ENCODE measurements around the gene ZC3H4.
"Not testable (repeated sequence)": the region's sequence is repeated elsewhere in the genome, so short reads cannot be mapped to it uniquely, and the experiment has no call there.

Gene ZC3H4

GRCh38 chr19:47106821-47107201, 6.8 kb downstream of the ZC3H4 start:
- H3K36me3 ChIP-seq (ENCODE audit: control insufficient read depth in 2 of 2, insufficient read depth in 2 of 2, low read length in 2 of 2), result no peaks in the 10 kb centered on the region
- peak overlapping the region in 1 of 2 donors; percentile 14 for H3K4me3 ChIP-seq (ENCODE audit: low read length in 2 of 2)
- no peaks in the 10 kb centered on the region for H3K27me3 ChIP-seq (ENCODE audit: control insufficient read depth in 1 of 2, insufficient read depth in 2 of 2, low read length in 2 of 2)
- peaks cover 50% of the 10 kb centered on the region for H3K4me1 ChIP-seq (ENCODE audit: control insufficient read depth, insufficient read depth, low read length)
- H3K9ac ChIP-seq (ENCODE audit: low read length in 2 of 2), result peak overlapping the region; percentile 43 to 52
- peak overlapping the region; percentile 83 for H3K27ac ChIP-seq (ENCODE audit: low read length)
- H3K9me3 ChIP-seq (ENCODE audit: control insufficient read depth in 2 of 2, low read length in 2 of 2), result no peaks in the 10 kb centered on the region

DNA sequence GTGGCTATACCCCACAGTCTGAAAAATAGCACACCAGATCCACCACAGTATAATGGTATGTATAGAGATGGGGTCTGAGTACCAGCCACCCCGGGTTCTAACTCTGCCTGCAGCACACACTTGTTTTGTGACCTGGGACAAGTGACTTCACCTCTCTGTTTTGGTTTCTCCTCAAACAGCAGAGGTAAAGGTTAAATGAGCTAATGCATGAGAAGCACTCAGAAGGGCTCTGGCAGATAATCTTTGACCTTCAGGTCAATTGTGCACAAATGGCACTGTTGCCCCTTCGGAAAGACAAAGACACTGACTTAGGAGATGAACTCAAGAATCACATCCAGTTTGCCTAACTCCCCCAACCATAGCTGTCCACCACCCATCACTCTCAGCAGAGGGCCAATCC, 7.7 kb downstream of the ZC3H4 start:
- Histone ChIP-seq H3K27ac (ENCODE audit: low read length) (peak overlapping the region; percentile 83), H3K9me3 (ENCODE audit: control insufficient read depth in 2 of 2, low read length in 2 of 2) (no peaks in the 10 kb centered on the region), H3K27me3 (ENCODE audit: control insufficient read depth in 1 of 2, insufficient read depth in 2 of 2, low read length in 2 of 2) (no peaks in the 10 kb centered on the region), H3K4me3 (ENCODE audit: low read length in 2 of 2) (peak overlapping the region in 1 of 2 donors; percentile 47), H3K9ac (ENCODE audit: low read length in 2 of 2) (peak overlapping the region in 1 of 2 donors; percentile 13), H3K36me3 (ENCODE audit: control insufficient read depth in 2 of 2, insufficient read depth in 2 of 2, low read length in 2 of 2) (no peaks in the 10 kb centered on the region), H3K4me1 (ENCODE audit: control insufficient read depth, insufficient read depth, low read length) (peaks cover 50% of the 10 kb centered on the region)

GRCh38 chr19:47104680-47105079, 8.9 kb downstream of the ZC3H4 start:
- no peaks in the 10 kb centered on the region for H3K9me3 ChIP-seq (ENCODE audit: control insufficient read depth in 2 of 2, low read length in 2 of 2)
- no peaks in the 10 kb centered on the region for H3K27me3 ChIP-seq (ENCODE audit: control insufficient read depth in 1 of 2, insufficient read depth in 2 of 2, low read length in 2 of 2)
- H3K4me1 ChIP-seq (ENCODE audit: control insufficient read depth, insufficient read depth, low read length), result peaks cover 47% of the 10 kb centered on the region
- H3K36me3 ChIP-seq (ENCODE audit: control insufficient read depth in 2 of 2, insufficient read depth in 2 of 2, low read length in 2 of 2), result no peaks in the 10 kb centered on the region
- no peak overlapping the region for H3K9ac ChIP-seq (ENCODE audit: low read length in 2 of 2)
- no peak overlapping the region for H3K4me3 ChIP-seq (ENCODE audit: low read length in 2 of 2)
- H3K27ac ChIP-seq (ENCODE audit: low read length), result peak overlapping the region; percentile 49

DNA sequence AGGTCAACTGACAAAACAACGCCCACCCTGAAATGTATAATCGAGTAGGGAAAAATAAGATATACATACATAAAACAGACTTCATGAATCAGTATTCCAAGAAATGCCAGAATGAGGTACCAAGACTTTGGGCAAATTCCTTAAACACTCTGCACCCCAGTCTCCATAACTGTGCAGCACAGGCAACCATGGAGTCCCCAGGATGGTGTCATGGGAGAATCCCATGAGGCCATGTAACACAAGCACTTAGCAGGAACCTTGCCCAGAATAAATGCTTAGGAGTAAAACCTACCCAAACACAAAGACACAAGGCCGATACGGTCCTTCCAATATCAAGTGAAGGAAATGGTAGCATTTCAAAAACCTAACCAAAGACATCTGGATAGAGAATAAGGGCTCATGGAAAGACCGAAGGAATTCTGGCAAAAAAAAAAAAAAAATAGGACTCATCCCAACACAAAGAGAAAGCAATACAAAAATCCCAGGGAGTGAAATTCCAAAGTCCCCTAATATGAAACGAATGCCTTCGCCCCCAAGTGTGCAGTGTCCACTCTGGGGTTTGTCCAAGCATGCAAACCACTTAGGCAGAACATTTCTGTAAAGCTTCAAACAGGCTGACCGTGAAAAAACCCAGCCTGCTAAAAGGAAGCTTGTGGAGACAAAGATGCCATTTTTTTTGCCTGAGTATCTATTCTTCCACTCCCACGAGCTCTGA, 11.1 kb downstream of the ZC3H4 start:
- H3K9me3 ChIP-seq (ENCODE audit: control insufficient read depth in 2 of 2, low read length in 2 of 2), result no peaks in the 10 kb centered on the region
- H3K27ac ChIP-seq (ENCODE audit: low read length), result peak overlapping the region; percentile 41
- H3K36me3 ChIP-seq (ENCODE audit: control insufficient read depth in 2 of 2, insufficient read depth in 2 of 2, low read length in 2 of 2), result no peaks in the 10 kb centered on the region
- no peak overlapping the region for H3K9ac ChIP-seq (ENCODE audit: low read length in 2 of 2)
- H3K4me3 ChIP-seq (ENCODE audit: low read length in 2 of 2), result no peak overlapping the region
- H3K4me1 ChIP-seq (ENCODE audit: control insufficient read depth, insufficient read depth, low read length), result peaks cover 39% of the 10 kb centered on the region
- H3K27me3 ChIP-seq (ENCODE audit: control insufficient read depth in 1 of 2, insufficient read depth in 2 of 2, low read length in 2 of 2), result no peaks in the 10 kb centered on the region

- H3K4me3 ChIP-seq (ENCODE audit: low read length in 2 of 2); H3K36me3 ChIP-seq (ENCODE audit: control insufficient read depth in 2 of 2, insufficient read depth in 2 of 2, low read length in 2 of 2); H3K9me3 ChIP-seq (ENCODE audit: control insufficient read depth in 2 of 2, low read length in 2 of 2); H3K27me3 ChIP-seq (ENCODE audit: control insufficient read depth in 1 of 2, insufficient read depth in 2 of 2, low read length in 2 of 2); H3K27ac ChIP-seq (ENCODE audit: low read length); H3K9ac ChIP-seq (ENCODE audit: low read length in 2 of 2): not testable (repeated sequence)
- H3K4me1 ChIP-seq (ENCODE audit: control insufficient read depth, insufficient read depth, low read length), result peaks cover 28% of the 10 kb centered on the region
Observed at GRCh38 chr19:47101116-47101515, 12.5 kb downstream of the ZC3H4 start.

DNA sequence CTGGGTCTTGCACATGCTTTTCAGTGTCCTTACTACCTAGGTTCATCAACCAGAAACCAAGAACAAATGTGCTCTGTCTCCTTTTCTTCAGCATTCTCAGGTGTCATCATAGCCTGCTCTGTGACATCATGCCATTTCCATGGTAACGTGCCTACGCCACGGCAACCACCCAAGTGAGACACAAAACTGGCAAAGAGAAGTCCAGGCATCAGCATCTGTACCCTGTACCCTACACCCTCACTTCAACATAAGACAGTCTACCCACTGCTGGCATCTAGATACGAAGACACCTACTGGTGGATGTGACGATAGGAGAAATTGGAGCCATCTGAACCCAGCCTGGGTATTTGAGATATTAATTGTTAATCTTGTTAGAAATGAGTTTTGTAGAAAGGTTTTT, 13.3 kb downstream of the ZC3H4 start:
- Histone ChIP-seq H3K27ac (ENCODE audit: low read length) (no peak overlapping the region), H3K36me3 (ENCODE audit: control insufficient read depth in 2 of 2, insufficient read depth in 2 of 2, low read length in 2 of 2) (peaks cover 0 to 3% of the 10 kb centered on the region in 2 donors), H3K9ac (ENCODE audit: low read length in 2 of 2) (no peak overlapping the region), H3K4me1 (ENCODE audit: control insufficient read depth, insufficient read depth, low read length) (peaks cover 25% of the 10 kb centered on the region), H3K27me3 (ENCODE audit: control insufficient read depth in 1 of 2, insufficient read depth in 2 of 2, low read length in 2 of 2) (no peaks in the 10 kb centered on the region), H3K9me3 (ENCODE audit: control insufficient read depth in 2 of 2, low read length in 2 of 2) (no peaks in the 10 kb centered on the region), H3K4me3 (ENCODE audit: low read length in 2 of 2) (no peak overlapping the region)

DNA sequence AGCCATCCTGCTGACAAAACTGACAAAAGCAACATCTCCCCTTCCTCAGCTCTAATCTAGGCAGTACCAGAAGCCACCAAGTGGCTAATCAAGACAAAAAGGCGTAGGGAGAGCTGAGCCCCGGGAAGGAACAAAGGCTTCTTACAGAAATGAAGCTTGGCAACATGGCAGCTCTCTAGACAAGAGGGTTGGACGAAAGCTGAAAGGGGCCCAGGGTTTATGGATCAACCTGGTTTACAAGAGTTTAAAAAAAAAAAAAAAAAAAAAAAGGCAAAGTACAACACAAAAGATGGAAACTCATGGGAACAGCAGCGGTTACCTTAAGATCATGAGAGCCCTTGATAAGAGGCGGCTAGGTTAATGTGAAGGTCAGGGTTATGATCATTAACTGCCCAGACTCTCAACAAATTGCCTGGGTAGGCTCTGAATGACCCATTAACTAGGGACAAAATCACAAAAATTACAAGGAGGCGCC, 14.0 kb downstream of the ZC3H4 start:
- Histone ChIP-seq H3K27me3 (ENCODE audit: control insufficient read depth in 1 of 2, insufficient read depth in 2 of 2, low read length in 2 of 2) (no peaks in the 10 kb centered on the region), H3K4me1 (ENCODE audit: control insufficient read depth, insufficient read depth, low read length) (peaks cover 26% of the 10 kb centered on the region)

DNA sequence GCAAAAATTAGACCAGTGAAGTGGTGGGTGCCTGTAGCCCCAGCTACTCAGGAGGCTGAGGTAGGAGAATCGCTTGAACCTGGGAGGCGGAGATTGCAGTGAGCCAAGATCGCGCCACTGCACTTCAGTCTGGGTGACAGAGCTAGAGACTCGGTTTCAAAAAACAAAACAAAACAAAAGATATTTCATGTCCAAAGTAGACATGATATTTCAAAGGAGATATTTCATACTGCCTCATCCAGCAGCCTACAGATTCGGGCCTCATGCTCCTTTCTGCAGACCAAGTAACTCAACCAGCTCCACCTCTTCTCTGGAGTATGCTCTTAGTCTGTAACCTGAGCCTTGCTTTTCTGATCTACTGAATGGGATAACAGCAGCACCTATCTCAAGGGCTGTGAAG, 15.0 kb downstream of the ZC3H4 start:
- H3K4me1 ChIP-seq (ENCODE audit: control insufficient read depth, insufficient read depth, low read length), result peaks cover 28% of the 10 kb centered on the region
- no peak overlapping the region for H3K9ac ChIP-seq (ENCODE audit: low read length in 2 of 2)
- H3K9me3 ChIP-seq (ENCODE audit: control insufficient read depth in 2 of 2, low read length in 2 of 2), result no peaks in the 10 kb centered on the region
- H3K27me3 ChIP-seq (ENCODE audit: control insufficient read depth in 1 of 2, insufficient read depth in 2 of 2, low read length in 2 of 2), result no peaks in the 10 kb centered on the region
- H3K36me3 ChIP-seq (ENCODE audit: control insufficient read depth in 2 of 2, insufficient read depth in 2 of 2, low read length in 2 of 2), result peaks cover 8 to 10% of the 10 kb centered on the region in 2 donors
- H3K27ac ChIP-seq (ENCODE audit: low read length), result no peak overlapping the region
- no peak overlapping the region for H3K4me3 ChIP-seq (ENCODE audit: low read length in 2 of 2)

More for the DNA sequence above, 14.0 kb downstream of the ZC3H4 start:
- Histone ChIP-seq H3K36me3 (ENCODE audit: control insufficient read depth in 2 of 2, insufficient read depth in 2 of 2, low read length in 2 of 2) (peaks cover 0 to 3% of the 10 kb centered on the region in 2 donors), H3K27ac (ENCODE audit: low read length) (no peak overlapping the region), H3K9ac (ENCODE audit: low read length in 2 of 2) (no peak overlapping the region), H3K9me3 (ENCODE audit: control insufficient read depth in 2 of 2, low read length in 2 of 2) (no peaks in the 10 kb centered on the region), H3K4me3 (ENCODE audit: low read length in 2 of 2) (no peak overlapping the region)

DNA sequence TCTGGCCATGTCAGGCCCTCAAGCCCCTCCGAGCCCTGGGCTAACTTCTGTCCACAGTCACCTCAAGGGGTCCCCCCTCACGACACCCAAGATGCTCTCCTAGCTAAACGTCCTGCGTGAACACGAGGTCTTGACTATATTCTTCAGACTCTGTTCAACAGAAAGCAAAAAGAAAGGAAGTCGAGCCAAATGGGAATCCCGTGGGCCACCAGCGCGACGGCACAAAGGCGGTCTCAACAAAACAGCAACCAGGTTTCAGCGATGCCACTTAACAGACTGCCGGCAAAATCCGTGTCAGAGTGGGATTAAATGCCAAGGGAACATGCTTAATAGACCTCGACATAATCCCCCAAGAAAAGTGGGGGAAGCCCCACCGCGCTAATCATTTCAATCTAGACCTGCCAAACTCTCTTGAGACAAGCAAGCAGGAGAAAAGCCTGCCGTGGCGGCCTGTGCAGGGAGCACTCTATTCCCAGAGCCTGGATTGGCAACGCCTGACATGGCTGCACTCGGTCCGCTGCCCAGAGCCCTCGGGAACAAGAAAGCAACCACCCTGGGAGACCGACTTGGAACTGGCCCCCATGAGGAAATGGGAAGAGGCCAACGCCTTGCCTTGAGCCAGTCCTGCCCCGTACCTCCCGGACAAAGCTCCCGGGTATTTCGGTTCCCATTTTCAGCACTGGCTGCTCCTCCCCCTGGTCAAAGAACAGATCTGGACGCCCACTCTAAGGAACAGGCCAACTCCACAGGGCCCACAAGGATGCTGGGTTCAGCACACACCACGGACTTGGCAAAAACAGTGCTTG, 16.0 kb downstream of the ZC3H4 start:
- no peak overlapping the region for H3K9ac ChIP-seq (ENCODE audit: low read length in 2 of 2)

GRCh38 chr19:47096721-47097120, 16.9 kb downstream of the ZC3H4 start:
- peaks cover 22% of the 10 kb centered on the region for H3K4me1 ChIP-seq (ENCODE audit: control insufficient read depth, insufficient read depth, low read length)
- no peak overlapping the region for H3K27ac ChIP-seq (ENCODE audit: low read length)
- no peaks in the 10 kb centered on the region for H3K9me3 ChIP-seq (ENCODE audit: control insufficient read depth in 2 of 2, low read length in 2 of 2)
- H3K36me3 ChIP-seq (ENCODE audit: control insufficient read depth in 2 of 2, insufficient read depth in 2 of 2, low read length in 2 of 2), result peaks cover 13 to 18% of the 10 kb centered on the region in 2 donors
- no peaks in the 10 kb centered on the region for H3K27me3 ChIP-seq (ENCODE audit: control insufficient read depth in 1 of 2, insufficient read depth in 2 of 2, low read length in 2 of 2)
- no peak overlapping the region for H3K4me3 ChIP-seq (ENCODE audit: low read length in 2 of 2)
- H3K9ac ChIP-seq (ENCODE audit: low read length in 2 of 2), result no peak overlapping the region

More for the DNA sequence above, 16.0 kb downstream of the ZC3H4 start:
- no peak overlapping the region for H3K27ac ChIP-seq (ENCODE audit: low read length)
- peaks cover 26% of the 10 kb centered on the region for H3K4me1 ChIP-seq (ENCODE audit: control insufficient read depth, insufficient read depth, low read length)
- H3K9me3 ChIP-seq (ENCODE audit: control insufficient read depth in 2 of 2, low read length in 2 of 2), result no peaks in the 10 kb centered on the region
- peak overlapping the region in 1 of 2 donors; percentile 8 for H3K4me3 ChIP-seq (ENCODE audit: low read length in 2 of 2)
- H3K27me3 ChIP-seq (ENCODE audit: control insufficient read depth in 1 of 2, insufficient read depth in 2 of 2, low read length in 2 of 2), result no peaks in the 10 kb centered on the region
- peaks cover 8 to 13% of the 10 kb centered on the region in 2 donors for H3K36me3 ChIP-seq (ENCODE audit: control insufficient read depth in 2 of 2, insufficient read depth in 2 of 2, low read length in 2 of 2)
